Spleen (tissue), 11 donors: Measurements from ENCODE around the gene TMPRSS4. TPM values are rescaled to one million over a fixed set of nuclear protein-coding genes. Genes with fewer than 3 reads are reported as not detected.

Experiments used
- DNase-seq: peaks from one replicate; pipeline ENCODE4 v3.0.0-alpha.2; 2020
- H3K27ac ChIP-seq, 8 donors: fragments of 200-600 bp; sonication (generic) in 7 of 8; 1 replicate in 4 of 8; 2 replicates in 4 of 8; pipeline versions ENCODE4 v1.5.0 to v1.8.0; 2016 to 2021; ENCODE audit warnings: inconsistent platforms in 4 of 8, mild to moderate bottlenecking in 4 of 8, moderate library complexity in 1 of 8
- H3K27me3 ChIP-seq, 7 donors: fragments of 200-600 bp; sonication (generic) in 6 of 7; replicated peaks in 1 of 7; 1 replicate in 4 of 7; 2 replicates in 3 of 7; pipeline versions ENCODE4 v1.5.0 to v1.8.0; 2016 to 2021; ENCODE audit warnings: inconsistent platforms in 3 of 7, mild to moderate bottlenecking in 1 of 7
- H3K36me3 ChIP-seq, 6 donors: fragments of 200-600 bp; sonication (generic) in 5 of 6; 1 replicate in 4 of 6; 2 replicates in 2 of 6; pipeline versions ENCODE4 v1.5.0 to v1.8.0; 2016 to 2021; ENCODE audit warnings: inconsistent platforms in 2 of 6
- H3K4me1 ChIP-seq, 6 donors: fragments of 200-600 bp; sonication (generic) in 5 of 6; 1 replicate in 3 of 6; 2 replicates in 3 of 6; pipeline versions ENCODE4 v1.5.0 to v1.8.0; 2016 to 2021; ENCODE audit warnings: inconsistent platforms in 3 of 6
- H3K4me3 ChIP-seq, 8 donors: fragments of 200-600 bp; sonication (generic) in 7 of 8; 1 replicate in 4 of 8; 2 replicates in 4 of 8; pipeline versions ENCODE4 v1.5.0 to v1.8.0; 2016 to 2021; ENCODE audit warnings: inconsistent platforms in 4 of 8, mild to moderate bottlenecking in 4 of 8, moderate library complexity in 2 of 8
- H3K9me3 ChIP-seq, 8 donors: fragments of 200-600 bp; sonication (generic) in 7 of 8; 1 replicate in 4 of 8; 2 replicates in 4 of 8; pipeline versions ENCODE4 v1.5.0 to v1.8.0; 2016 to 2021; ENCODE audit warnings: inconsistent platforms in 4 of 8
- POLR2A ChIP-seq, 3 donors: fragments of 450-650 bp; IDR thresholded peaks; one replicate each; pipeline ENCODE4 v1.5.1; 2017; ENCODE audit warnings: antibody characterized with exemption in 3 of 3, mild to moderate bottlenecking in 1 of 3
- POLR2AphosphoS5 ChIP-seq, 3 donors: sonication (generic); formaldehyde crosslinking; IDR thresholded peaks; one replicate each; pipeline ENCODE4 v1.5.1; 2017; ENCODE audit warnings: antibody characterized with exemption in 3 of 3
- WGBS, 5 donors: extraction: QIAGEN DNeasy Blood & Tissue Kit in 3 of 5; methylation state at CpG; one replicate each; pipeline versions ENCODE4 v1.1.5 to v1.1.7; 2013 to 2018; 5-methylcytosine and 5-hydroxymethylcytosine counted together
- intact Hi-C: fragments of 100-400 bp; cut with DNase I; formaldehyde crosslinking; loops from one replicate; pipeline ENCODE4 v1.15.0; 2023; ENCODE audit warnings: low total_unique reads
- polyA plus RNA-seq, 3 donors: library from polyadenylated mRNA; stranded (reverse); fragments of 200-250 nt; gene quantifications; one replicate each; pipeline ENCODE4 v1.2.1, GENCODE V29; 2013
- total RNA-seq, 7 donors: library from RNA; depleted of rRNA in 3 of 7; stranded (reverse); fragments of >200 nt in 3 of 7; fragmentation: NEBNext Ultra II Directional in 4 of 7; extraction: Animal tissue kit (Norgen Biotek cat#: 25700) in 4 of 7; gene quantifications; one replicate each; pipeline versions ENCODE4 v1.1.0 to v1.2.1, GENCODE V29; 2016 to 2021
- TF ChIP-seq, protein P1 (sequence below), 11 experiments: fragments of 200-600 bp in 7 of 11; fragments of 450-650 bp in 4 of 11; sonication (generic) in 4 of 11; IDR thresholded peaks in 8 of 11; conservative IDR thresholded peaks in 3 of 11; 1 replicate in 7 of 11; 2 replicates in 4 of 11; pipeline versions ENCODE4 v1.4.0 to v1.8.0; 2016 to 2021; ENCODE audit warnings: antibody characterized with exemption in 11 of 11, inconsistent platforms in 4 of 11, mild to moderate bottlenecking in 1 of 11
- donor health status: healthy with polysubstance abuse.
- donor health status: DM: no; HTN: no; CAD: no; lungs with moderate emphysema.
- donor health status: DM: no; HTN: no; CAD: no.
- donor health status: Bipolar disorder and iron deficiency.
- donor health status: healthy.
- donor health status: DM: no; HTN: no; CAD: no.
- donor health status: DM: yes; HTN: yes; CAD: no.

Gene TMPRSS4
- total and polyA plus RNA-seq, 10 donors, result 0.09 to 1.4 (median 0.85) TPM; not detected in 3

DNA sequence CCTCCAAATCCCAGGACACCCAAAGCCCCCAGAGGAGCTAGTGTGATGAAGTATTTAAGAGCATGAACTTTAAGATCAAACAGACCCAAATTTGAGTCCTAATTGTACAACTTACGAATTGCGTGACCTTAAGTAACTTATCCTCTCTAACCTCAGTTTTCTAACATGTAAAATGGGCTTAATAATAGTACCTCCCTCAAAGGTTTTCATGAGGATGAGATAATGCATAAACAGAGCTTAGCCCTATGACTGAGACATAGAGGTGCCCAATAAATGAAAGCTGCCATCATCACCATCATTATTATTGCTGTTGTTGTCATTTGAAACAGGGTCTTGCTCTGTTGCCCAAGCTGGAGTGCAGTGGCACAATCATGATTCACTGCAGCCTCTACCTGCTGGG is 90.4 kb downstream of the TMPRSS4 start:
- Histone ChIP-seq H3K36me3 (no peaks in the 10 kb centered on the region), H3K27ac (no peak overlapping the region), H3K4me3 (no peak overlapping the region), H3K9me3 (no peaks in the 10 kb centered on the region), H3K4me1 (peaks cover 0 to 11% (median 7%) of the 10 kb centered on the region in 6 donors), H3K27me3 (peaks cover 0 to 84% (median 3%) of the 10 kb centered on the region in 7 donors)
- WGBS, 5 donors, result 78 to 95% (median 88%) methylated on average over 2 of the region's 2 CpGs
- DNase-seq, result no peak
- no peak for TF ChIP-seq POLR2AphosphoS5 (IDR thresholded peaks at IDR 0.05)
- TF ChIP-seq, protein P1, sequence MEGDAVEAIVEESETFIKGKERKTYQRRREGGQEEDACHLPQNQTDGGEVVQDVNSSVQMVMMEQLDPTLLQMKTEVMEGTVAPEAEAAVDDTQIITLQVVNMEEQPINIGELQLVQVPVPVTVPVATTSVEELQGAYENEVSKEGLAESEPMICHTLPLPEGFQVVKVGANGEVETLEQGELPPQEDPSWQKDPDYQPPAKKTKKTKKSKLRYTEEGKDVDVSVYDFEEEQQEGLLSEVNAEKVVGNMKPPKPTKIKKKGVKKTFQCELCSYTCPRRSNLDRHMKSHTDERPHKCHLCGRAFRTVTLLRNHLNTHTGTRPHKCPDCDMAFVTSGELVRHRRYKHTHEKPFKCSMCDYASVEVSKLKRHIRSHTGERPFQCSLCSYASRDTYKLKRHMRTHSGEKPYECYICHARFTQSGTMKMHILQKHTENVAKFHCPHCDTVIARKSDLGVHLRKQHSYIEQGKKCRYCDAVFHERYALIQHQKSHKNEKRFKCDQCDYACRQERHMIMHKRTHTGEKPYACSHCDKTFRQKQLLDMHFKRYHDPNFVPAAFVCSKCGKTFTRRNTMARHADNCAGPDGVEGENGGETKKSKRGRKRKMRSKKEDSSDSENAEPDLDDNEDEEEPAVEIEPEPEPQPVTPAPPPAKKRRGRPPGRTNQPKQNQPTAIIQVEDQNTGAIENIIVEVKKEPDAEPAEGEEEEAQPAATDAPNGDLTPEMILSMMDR (IDR thresholded peaks at IDR 0.05 in 8 of 11, conservative IDR thresholded peaks at IDR 0.05 in 3 of 11), result no peak
- no peak for TF ChIP-seq POLR2A (IDR thresholded peaks at IDR 0.05)
- intact Hi-C loops, result no loop called here

DNA sequence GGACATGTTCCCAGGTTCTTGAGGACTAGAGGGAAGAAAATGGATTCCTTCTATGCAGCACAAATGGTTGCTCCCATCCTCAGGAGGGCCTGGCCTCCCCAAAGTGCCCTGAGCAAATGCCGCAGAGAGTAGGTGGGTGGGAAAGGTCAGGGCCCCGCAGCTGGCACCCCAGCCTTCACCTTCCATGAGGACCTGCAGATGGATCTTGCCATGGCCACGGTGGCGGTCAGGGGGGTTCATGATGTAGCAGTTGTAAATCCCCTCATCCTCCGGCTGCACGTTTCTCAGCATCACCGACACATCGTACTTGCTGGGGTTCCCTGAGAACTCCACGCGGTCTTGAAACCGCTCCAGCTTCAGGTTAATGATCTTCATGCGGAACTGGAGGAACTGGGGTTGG is 91.0 kb downstream of the TMPRSS4 start:
- no peak overlapping the region for H3K27ac ChIP-seq
- no peaks in the 10 kb centered on the region for H3K9me3 ChIP-seq
- peaks cover 0 to 80% (median 3%) of the 10 kb centered on the region in 7 donors for H3K27me3 ChIP-seq
- TF ChIP-seq POLR2AphosphoS5 (IDR thresholded peaks at IDR 0.05), result no peak
- TF ChIP-seq, protein P1 (IDR thresholded peaks at IDR 0.05 in 8 of 11, conservative IDR thresholded peaks at IDR 0.05 in 3 of 11), result no peak
- TF ChIP-seq POLR2A (IDR thresholded peaks at IDR 0.05), result no peak
- no peak for DNase-seq
- peaks cover 0 to 11% (median 7%) of the 10 kb centered on the region in 6 donors for H3K4me1 ChIP-seq
- no peaks in the 10 kb centered on the region for H3K36me3 ChIP-seq
- 86 to 93% (median 87%) methylated on average over 12 of the region's 12 CpGs for WGBS, 5 donors
- intact Hi-C loops, result no loop called here
- H3K4me3 ChIP-seq, result no peak overlapping the region

DNA sequence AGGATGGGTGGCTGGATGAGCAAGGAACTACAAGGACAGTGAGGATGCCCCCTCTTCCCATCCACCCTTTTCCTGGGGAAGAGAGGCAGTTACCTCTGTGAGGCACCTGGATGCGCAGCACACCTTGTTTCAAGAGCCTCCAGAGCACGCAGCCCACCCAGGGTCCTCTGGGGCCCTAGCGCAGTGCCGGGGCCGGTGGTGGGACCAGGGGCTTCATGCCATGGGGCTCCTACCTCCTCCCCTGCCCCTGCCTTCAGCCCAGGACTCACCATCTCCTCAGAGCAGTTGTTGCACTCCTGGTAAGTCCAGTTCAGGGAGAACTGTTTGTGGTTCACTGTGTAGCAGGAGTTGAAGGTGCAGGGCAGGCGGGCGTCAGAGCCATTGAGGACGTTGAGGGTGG is 91.4 kb downstream of the TMPRSS4 start:
- H3K36me3 ChIP-seq, result no peaks in the 10 kb centered on the region
- intact Hi-C loops, result no loop called here
- H3K27me3 ChIP-seq, result peaks cover 0 to 78% (median 3%) of the 10 kb centered on the region in 7 donors
- H3K4me1 ChIP-seq, result peaks cover 0 to 11% (median 7%) of the 10 kb centered on the region in 6 donors
- no peak overlapping the region for H3K27ac ChIP-seq
- no peak for DNase-seq
- H3K4me3 ChIP-seq, result no peak overlapping the region
- H3K9me3 ChIP-seq, result no peaks in the 10 kb centered on the region
- WGBS, 5 donors, result 81 to 86% (median 84%) methylated on average over 5 to 8 of the region's 8 CpGs
- TF ChIP-seq, protein P1 (IDR thresholded peaks at IDR 0.05 in 8 of 11, conservative IDR thresholded peaks at IDR 0.05 in 3 of 11), result no peak
- no peak for TF ChIP-seq POLR2AphosphoS5 (IDR thresholded peaks at IDR 0.05)

DNA sequence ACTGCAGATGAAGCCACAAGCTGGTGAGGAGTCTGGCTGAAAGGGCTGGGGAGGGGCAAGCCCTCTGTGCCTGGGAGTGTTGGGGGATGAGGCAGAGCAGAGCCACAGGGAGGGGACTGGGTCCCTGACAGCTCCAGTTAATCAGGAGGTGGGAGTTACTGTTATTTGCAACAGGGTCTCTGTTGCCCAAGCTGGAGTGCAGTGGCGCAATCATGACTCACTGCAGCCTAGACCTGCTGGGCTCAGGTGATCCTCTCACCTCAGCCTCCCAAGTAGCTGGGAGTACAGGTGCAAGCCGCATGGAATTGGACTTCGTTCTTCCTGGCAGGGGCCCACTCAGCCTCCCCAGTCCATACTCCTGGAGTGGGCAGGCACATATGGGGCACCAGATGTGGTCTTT is 91.9 kb downstream of the TMPRSS4 start:
- Histone ChIP-seq H3K27me3 (peaks cover 0 to 74% (median 3%) of the 10 kb centered on the region in 7 donors), H3K27ac (no peak overlapping the region), H3K4me1 (peaks cover 0 to 11% (median 7%) of the 10 kb centered on the region in 6 donors), H3K36me3 (no peaks in the 10 kb centered on the region), H3K9me3 (no peaks in the 10 kb centered on the region), H3K4me3 (no peak overlapping the region)
- WGBS, 5 donors, result 75 to 100% (median 83%) methylated on average over 3 of the region's 3 CpGs
- TF ChIP-seq POLR2A (IDR thresholded peaks at IDR 0.05), result no peak
- TF ChIP-seq, protein P1 (IDR thresholded peaks at IDR 0.05 in 8 of 11, conservative IDR thresholded peaks at IDR 0.05 in 3 of 11), result no peak
- TF ChIP-seq POLR2AphosphoS5 (IDR thresholded peaks at IDR 0.05), result no peak
- intact Hi-C loops, result no loop called here
- no peak for DNase-seq
